Lung (tissue), 12 donors: Measurements from ENCODE around the gene DOCK10. TPM values are rescaled to one million over a fixed set of nuclear protein-coding genes. Genes with fewer than 3 reads are reported as not detected.

ENCODE experiments used
- ATAC-seq: fragments of 200-7000 bp; cut with Tn5 transposase; one replicate; pipeline ENCODE4 v1.9.1; 2020; ENCODE audit warnings: moderate number of reproducible peaks; ENCODE audit not compliant: insufficient read depth, low FRiP score
- DNase-seq, 3 donors: peaks; one replicate each; pipeline ENCODE4 v3.0.0-alpha.2; 2013 to 2017
- H3K27ac ChIP-seq, 2 donors: one replicate each; pipeline ENCODE4 v1.5.1; 2013; ENCODE audit warnings: mild to moderate bottlenecking in 2 of 2, moderate library complexity in 2 of 2, control low read depth in 1 of 2, inconsistent platforms in 1 of 2, low read depth in 1 of 2, low read length in 1 of 2
- H3K27me3 ChIP-seq, 3 donors: one replicate each; pipeline ENCODE4 v1.5.1; 2013; ENCODE audit warnings: low read length in 2 of 3; ENCODE audit not compliant: control insufficient read depth in 3 of 3, insufficient read depth in 3 of 3
- H3K36me3 ChIP-seq, 4 donors: one replicate each; pipeline ENCODE4 v1.5.1; 2013; ENCODE audit warnings: low read length in 4 of 4, mild to moderate bottlenecking in 1 of 4, moderate library complexity in 1 of 4; ENCODE audit not compliant: control insufficient read depth in 4 of 4, insufficient read depth in 4 of 4
- H3K4me1 ChIP-seq, 5 donors: one replicate each; pipeline ENCODE4 v1.5.1; 2013; ENCODE audit warnings: low read length in 5 of 5, mild to moderate bottlenecking in 2 of 5, moderate library complexity in 1 of 5; ENCODE audit not compliant: control insufficient read depth in 5 of 5, insufficient read depth in 5 of 5
- H3K4me3 ChIP-seq: one replicate; pipeline ENCODE4 v1.5.1; 2013; ENCODE audit warnings: mild to moderate bottlenecking, control low read depth, moderate library complexity
- H3K9ac ChIP-seq, 2 donors: one replicate each; pipeline ENCODE4 v1.5.1; 2013; ENCODE audit warnings: low read length in 2 of 2, control low read depth in 1 of 2; ENCODE audit not compliant: insufficient read depth in 1 of 2
- H3K9me3 ChIP-seq, 4 donors: one replicate each; pipeline ENCODE4 v1.5.1; 2013; ENCODE audit warnings: low read length in 3 of 4, mild to moderate bottlenecking in 1 of 4, moderate library complexity in 1 of 4; ENCODE audit not compliant: control insufficient read depth in 4 of 4, insufficient read depth in 3 of 4
- WGBS, 2 donors: extraction: QIAGEN DNeasy Blood & Tissue Kit; methylation state at CpG; one replicate each; pipeline ENCODE4 v1.1.7; 2013; 5-methylcytosine and 5-hydroxymethylcytosine counted together
- polyA plus RNA-seq, 2 donors: library from polyadenylated mRNA; stranded (reverse); fragments of 200-250 nt; gene quantifications; one replicate each; pipeline ENCODE4 v1.2.1, GENCODE V29; 2013
- total RNA-seq, 2 donors: library from RNA; depleted of rRNA in 1 of 2; stranded (reverse); fragments of >200 nt in 1 of 2; gene quantifications; one replicate each; pipeline ENCODE4 v1.2.1, GENCODE V29; 2014 to 2021
- TF ChIP-seq, protein P1 (sequence below): IDR thresholded peaks from 2 replicates; pipeline ENCODE4 v1.5.1; 2012; ENCODE audit warnings: mild to moderate bottlenecking; ENCODE audit errors: control extremely low read depth, extremely low read depth
- donor health status: control.
- donor health status: control.
- donor health status: Bipolar disorder and iron deficiency.
- donor health status: healthy.
- donor health status: DM: yes; HTN: yes; CAD: no.

The DOCK10 gene
- total and polyA plus RNA-seq, 4 donors: 3.1 to 39.8 (median 18.0) TPM

DNA sequence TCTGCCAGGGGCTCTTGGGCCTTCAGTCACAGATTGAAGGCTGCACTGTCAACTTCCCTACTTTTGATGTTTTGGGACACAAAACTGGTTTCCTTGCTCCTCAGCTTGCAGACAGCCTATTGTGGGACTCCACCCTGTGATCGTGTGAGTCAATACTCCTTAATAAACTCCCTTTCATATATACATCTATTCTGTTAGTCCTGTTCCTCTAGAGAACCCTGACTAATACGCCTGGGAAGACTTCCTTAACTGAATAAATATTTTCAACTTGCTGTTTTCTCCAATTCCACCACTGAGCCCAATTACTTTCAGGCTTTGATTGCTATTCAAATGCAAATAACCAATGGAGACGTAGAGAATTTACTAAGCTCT is 264.7 kb downstream of the DOCK10 start:
- Histone ChIP-seq H3K9me3 (no peaks in the 10 kb centered on the region), H3K9ac (no peak overlapping the region), H3K4me3 (no peak overlapping the region), H3K4me1 (no peaks in the 10 kb centered on the region), H3K36me3 (peaks cover 0 to 35% (median 17%) of the 10 kb centered on the region in 4 donors), H3K27me3 (no peaks in the 10 kb centered on the region), H3K27ac (no peak overlapping the region)
- TF ChIP-seq, protein P1, sequence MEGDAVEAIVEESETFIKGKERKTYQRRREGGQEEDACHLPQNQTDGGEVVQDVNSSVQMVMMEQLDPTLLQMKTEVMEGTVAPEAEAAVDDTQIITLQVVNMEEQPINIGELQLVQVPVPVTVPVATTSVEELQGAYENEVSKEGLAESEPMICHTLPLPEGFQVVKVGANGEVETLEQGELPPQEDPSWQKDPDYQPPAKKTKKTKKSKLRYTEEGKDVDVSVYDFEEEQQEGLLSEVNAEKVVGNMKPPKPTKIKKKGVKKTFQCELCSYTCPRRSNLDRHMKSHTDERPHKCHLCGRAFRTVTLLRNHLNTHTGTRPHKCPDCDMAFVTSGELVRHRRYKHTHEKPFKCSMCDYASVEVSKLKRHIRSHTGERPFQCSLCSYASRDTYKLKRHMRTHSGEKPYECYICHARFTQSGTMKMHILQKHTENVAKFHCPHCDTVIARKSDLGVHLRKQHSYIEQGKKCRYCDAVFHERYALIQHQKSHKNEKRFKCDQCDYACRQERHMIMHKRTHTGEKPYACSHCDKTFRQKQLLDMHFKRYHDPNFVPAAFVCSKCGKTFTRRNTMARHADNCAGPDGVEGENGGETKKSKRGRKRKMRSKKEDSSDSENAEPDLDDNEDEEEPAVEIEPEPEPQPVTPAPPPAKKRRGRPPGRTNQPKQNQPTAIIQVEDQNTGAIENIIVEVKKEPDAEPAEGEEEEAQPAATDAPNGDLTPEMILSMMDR: no peak
- ATAC-seq (no peak), DNase-seq (no peak)
- 80 to 84% methylated on average over 3 of the region's 3 CpGs for WGBS, 2 donors

DNA sequence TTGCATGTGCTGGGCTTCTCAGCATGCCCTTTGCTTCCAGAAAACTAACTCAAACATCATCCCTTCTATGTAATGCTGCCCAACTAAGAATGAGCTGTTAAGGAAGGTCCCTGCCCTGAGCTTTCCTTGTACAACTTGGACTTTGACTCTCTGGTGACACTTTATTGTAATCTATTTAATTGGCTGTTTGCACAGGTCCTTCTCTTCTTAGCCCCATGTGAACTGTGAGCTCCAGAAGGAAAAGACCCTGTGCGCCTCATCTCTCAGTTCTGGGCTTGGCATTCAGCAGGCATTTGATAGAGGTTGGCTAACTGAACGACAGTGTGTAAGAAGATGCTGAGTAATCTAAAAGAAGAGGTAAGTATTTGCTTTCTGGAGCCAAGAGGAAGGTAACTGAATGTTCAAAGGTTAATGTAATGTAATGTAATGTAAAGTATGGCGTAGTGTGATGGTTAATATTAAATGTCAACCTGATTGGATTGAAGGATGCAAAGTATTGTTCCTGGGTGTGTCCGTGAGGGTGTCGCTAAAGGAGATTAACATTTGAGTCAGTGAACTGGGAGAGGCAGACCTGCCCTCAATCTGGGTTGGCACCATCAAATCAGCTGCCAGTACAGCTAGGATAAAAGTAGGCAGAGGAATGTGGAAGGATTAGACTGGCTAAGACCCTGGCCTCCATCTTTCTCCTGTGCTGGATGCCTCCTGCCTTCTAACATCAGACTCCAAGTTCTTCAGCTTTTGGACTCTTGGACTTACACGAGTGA is 265.3 kb downstream of the DOCK10 start:
- Histone ChIP-seq H3K9me3 (no peaks in the 10 kb centered on the region), H3K27me3 (no peaks in the 10 kb centered on the region), H3K27ac (no peak overlapping the region), H3K9ac (no peak overlapping the region), H3K36me3 (peaks cover 0 to 38% (median 19%) of the 10 kb centered on the region in 4 donors), H3K4me1 (peaks cover 0 to 1% (median 0%) of the 10 kb centered on the region in 5 donors), H3K4me3 (no peak overlapping the region)
- TF ChIP-seq, protein P1: no peak
- no peak for DNase-seq
- 84 to 92% methylated on average over 6 of the region's 6 CpGs for WGBS, 2 donors
- ATAC-seq: no peak

DNA sequence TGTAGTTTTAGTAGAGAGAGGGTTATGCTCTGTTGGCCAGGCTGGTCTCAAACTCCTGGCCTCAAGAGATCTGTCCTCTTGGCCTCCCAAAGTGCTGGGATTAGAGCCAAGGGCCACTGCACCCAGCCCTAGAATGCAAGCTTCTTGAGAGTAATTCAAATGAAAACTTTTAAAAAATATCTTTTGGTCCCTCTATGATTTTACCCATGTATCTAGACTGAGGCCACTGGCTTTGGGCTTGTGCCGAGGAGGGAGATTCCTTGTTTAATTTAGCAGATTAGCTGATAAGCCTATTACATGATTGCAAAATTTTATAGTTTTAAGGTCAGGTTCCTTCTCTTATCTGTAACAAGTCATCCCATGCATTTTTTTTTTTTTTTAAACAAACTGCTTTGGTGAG is 266.6 kb downstream of the DOCK10 start:
- H3K4me3 ChIP-seq: no peak overlapping the region
- DNase-seq (no peak), ATAC-seq (no peak)
- TF ChIP-seq, protein P1: no peak
- peaks cover 0 to 1% (median 0%) of the 10 kb centered on the region in 5 donors for H3K4me1 ChIP-seq
- 62 to 73% methylated on average over 1 of the region's 1 CpG for WGBS, 2 donors
- no peak overlapping the region for H3K27ac ChIP-seq
- peaks cover 0 to 42% (median 21%) of the 10 kb centered on the region in 4 donors for H3K36me3 ChIP-seq
- no peak overlapping the region for H3K9ac ChIP-seq
- no peaks in the 10 kb centered on the region for H3K9me3 ChIP-seq
- H3K27me3 ChIP-seq: no peaks in the 10 kb centered on the region
